OCI-M1 (cell line): ENCODE data around the gene HCFC1.

ENCODE experiments used
- DNase-seq: peaks from one replicate; lab custom pipeline; 2025; lab: John Stamatoyannopoulos, UW

HCFC1 gene

GRCh38 chrX:153939573-153939972 is 32.0 kb downstream of the HCFC1 start:
- DNase-seq: no peak

DNA sequence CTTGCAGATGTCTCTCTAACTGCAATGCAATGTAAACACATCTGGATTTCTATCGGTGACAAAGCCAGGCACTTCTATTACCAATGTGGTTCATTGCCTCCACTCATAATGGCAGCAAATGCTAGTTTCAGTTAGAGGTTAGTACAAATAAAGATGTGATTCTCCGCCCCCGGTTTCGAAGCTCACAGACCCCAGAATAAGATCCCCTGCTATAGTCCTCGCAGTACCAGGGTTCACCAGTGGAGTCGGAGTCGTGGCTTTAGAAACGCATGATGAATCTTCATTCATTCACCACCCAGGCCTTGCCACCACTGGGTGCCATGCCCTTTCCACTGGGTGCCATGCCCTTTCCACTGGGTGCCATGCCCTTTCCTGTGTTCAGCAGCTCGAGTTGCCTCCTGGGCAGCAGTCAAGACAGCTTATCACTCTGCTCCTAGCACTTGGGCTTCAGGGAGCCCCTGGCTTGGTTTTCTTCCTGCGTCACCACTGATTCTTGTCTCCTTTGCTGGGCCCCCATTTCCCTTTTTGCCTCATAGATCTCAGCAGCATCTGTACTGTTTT is 33.3 kb downstream of the HCFC1 start:
- DNase-seq: no peak

GRCh38 chrX:153937056-153937455 is 34.6 kb downstream of the HCFC1 start:
- DNase-seq: no peak

DNA sequence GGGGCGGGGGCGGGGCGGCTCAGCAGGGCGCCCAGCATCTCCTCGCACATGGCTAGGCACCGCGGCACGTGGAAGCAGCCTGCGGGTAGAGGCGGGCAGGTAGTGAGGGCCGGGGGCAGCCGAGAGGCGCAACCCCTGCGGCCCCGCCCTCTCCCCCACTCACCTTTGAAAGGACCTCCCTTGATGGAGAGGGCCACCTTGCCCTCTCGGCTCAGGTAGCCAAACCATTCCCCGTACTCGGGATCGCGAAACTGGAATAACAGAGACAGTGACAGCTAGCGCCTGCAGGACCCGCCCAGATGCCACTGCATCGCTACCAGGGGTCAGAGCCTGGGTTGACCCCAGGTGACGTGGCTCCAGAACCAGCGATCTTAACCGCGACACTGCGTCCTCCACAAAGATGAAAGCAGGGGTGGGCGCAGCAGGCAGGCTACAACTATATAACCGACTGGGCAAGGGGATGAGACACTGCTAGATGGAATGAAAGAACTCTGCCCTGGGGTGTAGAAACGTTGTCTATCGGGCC is 36.2 kb downstream of the HCFC1 start:
- DNase-seq: peak; percentile 68

DNA sequence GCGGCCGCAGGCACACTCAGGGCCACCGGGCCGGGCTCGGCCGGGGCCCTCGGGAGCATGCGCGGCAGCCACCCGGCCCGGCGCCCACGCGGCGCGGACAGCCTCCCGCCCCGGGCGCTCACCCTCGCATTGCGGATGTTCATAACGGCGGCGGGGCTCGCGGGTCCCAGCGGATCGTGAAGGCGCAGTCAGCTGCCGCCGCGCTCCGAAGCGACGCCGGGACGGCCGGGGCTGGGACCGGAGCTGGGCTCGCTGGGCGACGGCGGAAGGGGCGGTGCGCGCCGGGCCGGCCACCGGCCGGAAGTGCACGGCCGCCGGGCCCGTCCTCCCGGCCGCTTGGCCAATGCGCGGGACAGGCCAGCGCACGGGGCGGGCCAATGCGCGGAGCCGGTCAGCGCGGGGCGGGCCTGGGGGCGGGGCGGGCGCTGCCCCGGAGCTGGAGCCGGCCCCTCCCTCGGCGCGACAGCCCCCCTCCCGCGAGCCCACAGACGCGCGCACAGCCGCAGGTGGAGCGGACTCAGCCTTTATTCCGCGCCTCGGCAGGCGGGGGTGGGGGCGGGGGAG is 36.8 kb downstream of the HCFC1 start, which contains the start of gene NAA10:
NAA10 (minus strand) TSS at position 276 of the 564 bp plus-strand sequence; CDS start at position 143, 133 bp downstream.
- DNase-seq: peak; percentile 94

- DNase-seq: peak; percentile 56
Measured at GRCh38 chrX:153934148-153934761, 37.4 kb downstream of the HCFC1 start.

DNA sequence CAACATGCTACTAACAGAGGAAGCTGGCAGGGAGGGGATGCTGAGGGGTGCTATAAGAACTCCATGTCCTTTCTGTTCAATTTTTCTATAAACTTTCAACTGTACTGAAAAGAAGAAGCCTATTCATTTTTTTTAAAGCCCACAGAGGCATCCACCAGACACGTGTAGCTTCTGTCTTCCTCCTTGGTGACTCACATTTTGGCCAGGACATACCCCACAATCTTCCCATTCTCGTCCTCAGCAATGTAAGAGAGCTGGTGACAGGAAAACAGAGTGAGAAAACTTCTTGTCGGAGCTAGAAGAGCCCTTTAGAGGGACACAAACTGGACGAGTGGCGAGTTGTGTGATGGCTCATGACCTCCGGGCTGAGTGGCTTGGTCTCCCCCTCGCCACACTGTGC is 37.9 kb downstream of the HCFC1 start:
- DNase-seq: peak; percentile 32

GRCh38 chrX:153932220-153932915 is 39.2 kb downstream of the HCFC1 start:
- no peak for DNase-seq

DNA sequence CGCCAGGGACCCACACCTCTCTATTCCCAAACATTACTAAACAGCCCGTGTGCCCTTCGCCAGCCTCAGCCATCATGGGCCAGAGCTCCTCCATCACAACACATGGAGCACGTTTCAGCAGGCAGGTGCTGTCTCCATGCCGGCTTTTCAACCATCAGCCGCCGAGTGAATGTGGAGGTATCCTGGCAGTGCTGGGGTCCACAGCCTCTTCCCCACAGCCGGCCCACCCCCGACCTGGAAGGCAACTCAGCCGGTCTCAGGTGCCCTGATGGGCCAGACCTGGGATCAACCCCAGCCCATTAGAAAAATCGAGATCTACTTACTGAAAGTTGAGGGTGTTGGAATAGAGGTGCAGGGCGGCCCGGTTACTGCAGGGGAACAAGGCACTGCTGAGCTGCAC is 39.9 kb downstream of the HCFC1 start:
- no peak for DNase-seq

GRCh38 chrX:153931151-153931550 is 40.5 kb downstream of the HCFC1 start:
- no peak for DNase-seq

DNA sequence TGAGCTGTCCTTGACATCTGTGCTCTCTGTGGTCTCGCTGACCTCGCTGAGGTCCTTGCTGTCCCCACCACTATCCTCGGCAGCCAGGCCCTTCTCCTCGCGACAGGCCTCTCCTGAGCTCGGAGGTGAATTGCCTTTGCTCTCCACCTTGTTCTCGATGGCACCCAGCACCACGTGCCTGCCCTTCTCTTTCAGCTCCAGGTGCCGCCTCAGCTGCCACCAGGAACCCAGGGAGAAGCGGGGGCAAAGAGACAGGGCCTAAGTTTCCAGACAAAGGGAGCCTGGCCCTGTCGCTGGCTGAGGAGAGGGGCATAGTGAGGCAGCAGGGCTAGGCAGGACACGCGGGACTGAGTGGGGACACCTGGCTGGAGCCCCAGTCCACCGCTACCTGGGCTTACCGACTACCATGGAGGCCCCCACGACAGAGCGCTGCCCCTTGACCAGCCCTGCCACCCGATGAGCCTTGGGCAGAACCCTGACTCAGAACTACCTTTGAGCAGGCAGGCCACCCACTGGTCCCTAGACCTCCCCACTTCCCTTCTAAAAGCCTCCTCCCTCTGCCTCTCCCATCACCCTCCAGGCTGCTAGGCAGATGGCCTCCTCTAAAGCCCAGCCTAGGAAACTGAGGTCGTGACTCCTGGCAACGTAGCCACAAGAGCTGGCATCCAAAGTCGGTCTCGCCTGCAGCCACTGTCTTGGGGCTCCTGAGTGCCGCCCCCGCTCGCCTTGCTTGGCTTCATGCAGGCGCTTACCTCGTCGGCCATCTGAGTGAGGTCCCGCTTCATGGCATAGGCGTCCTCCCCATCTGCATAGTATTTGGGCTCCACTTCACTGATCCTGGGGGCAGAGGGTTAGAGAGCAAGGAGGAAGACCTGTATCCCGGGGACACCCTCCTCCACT is 41.4 kb downstream of the HCFC1 start:
- no peak for DNase-seq

- DNase-seq: no peak
Measured at GRCh38 chrX:153929576-153929975, 42.0 kb downstream of the HCFC1 start.

DNA sequence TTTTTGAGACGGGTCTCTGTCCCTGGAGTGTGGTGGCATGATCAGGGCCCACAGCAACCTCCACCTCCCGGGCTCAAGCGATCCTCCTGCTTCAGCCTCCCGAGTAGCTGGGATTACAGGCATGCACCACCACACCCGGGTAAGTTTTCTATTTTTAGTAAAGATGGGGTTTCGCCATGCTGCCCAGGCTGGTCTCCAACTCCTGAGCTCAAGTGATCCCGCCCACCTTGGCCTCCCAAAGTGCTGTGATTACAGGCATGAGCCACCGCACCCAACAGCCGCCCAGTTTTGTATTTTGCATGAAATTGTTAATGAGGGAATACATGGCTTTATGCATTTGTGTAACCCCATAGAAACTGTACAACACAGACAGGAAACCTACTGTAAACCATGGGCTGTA is 42.8 kb downstream of the HCFC1 start:
- DNase-seq: no peak

DNA sequence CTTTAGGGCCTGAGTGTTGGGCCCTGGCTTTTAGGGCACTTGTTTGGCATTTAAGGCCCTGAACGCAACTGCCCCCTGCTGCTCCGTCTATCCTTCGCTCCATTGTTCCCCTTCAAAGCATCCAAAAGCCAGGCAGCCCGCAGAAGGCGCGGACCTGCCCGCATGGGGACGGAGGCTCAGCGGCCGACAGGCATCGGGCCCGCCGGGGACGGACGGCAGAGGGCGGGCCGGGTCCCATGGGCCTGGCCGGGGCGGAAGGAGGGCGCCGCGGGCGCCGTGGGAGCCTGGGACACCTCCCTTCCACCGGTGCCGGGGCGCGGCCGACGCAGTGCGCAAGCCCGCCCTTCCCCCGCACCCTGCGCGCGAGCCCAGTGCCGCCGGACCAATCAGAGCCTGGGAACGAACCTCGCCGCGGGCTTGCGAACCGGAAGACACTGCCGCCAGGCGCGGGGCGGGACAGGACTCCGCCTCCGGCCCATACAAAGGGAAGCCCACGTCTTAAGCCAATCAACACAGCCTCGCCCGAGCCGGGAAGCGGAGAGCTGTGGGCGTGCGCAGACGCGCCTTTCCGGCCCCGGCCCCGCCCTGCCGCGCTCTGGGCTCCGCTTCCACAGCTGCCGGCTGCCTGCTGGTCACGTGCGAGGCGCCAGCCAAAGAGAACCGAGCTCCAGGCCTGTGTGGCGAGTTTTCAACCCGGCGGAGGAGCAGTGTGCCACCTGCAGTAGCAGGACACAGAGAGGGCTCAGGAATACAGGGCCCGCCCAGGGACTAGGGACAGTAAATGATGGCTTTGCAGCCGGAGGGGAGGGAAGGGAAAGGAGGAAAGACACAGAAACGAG is 43.5 kb downstream of the HCFC1 start:
- peak; percentile 100 for DNase-seq

GRCh38 chrX:153927672-153927921 is 44.0 kb downstream of the HCFC1 start:
- DNase-seq: no peak

DNA sequence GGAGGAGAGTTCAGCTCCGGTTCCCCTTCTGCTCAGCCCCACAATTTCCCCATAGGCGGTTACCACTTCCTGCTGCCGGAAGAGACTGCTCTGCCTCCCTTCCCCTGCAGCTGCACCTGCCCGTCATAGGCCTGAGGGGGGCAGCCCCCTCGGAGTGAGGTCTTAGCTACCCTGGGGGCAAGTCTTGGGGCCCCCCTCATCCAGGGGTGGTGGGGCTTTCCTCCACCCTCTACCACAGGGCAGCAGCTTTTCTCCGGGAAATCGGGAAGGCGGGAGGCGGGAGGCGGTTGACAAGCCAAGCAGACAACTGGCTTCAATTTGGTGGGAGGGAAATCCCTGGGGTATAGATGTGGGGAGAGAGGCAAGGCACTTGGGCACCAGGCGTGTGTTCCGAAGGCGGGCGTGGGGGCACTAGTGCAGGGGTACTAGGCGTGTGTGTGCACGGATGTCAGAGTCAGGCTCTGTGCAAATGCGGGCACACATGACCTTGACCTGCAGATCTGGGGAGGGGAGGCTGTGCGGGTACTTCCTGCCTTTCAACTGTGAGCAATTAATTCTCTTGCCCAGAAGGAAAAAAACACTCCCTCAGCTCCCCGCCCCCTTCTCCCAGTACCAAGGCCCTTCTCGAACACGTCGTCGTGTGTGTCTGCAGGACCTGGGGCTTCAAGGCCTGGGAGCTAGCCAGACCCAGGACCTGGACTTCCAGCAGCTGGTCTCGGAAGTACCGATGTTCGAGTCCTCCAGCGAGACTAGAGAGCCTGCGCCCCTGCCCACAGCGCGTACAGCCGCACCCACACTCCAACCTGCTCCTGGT is 44.6 kb downstream of the HCFC1 start:
- peak; percentile 94 for DNase-seq

- no peak for DNase-seq
Measured at GRCh38 chrX:153926552-153926857, 45.1 kb downstream of the HCFC1 start.

- DNase-seq: peak; percentile 77
Measured at GRCh38 chrX:153925739-153926551, 45.7 kb downstream of the HCFC1 start, which contains the start of gene ARHGAP4. Gene ARHGAP4, minus strand, starts transcription at chrX:153926264. Its CDS starts 62 bp downstream, at chrX:153926202.

GRCh38 chrX:153925387-153925738 is 46.3 kb downstream of the HCFC1 start:
- peak; percentile 71 for DNase-seq
